NCI-H524 treated with DMSO at 0.1 percent for 48 hours (cell line): ENCODE data around the gene PXMP4.

Experiments
- DNase-seq: peaks from one replicate; lab custom pipeline; 2025; lab: John Stamatoyannopoulos, UW

The PXMP4 gene

DNA sequence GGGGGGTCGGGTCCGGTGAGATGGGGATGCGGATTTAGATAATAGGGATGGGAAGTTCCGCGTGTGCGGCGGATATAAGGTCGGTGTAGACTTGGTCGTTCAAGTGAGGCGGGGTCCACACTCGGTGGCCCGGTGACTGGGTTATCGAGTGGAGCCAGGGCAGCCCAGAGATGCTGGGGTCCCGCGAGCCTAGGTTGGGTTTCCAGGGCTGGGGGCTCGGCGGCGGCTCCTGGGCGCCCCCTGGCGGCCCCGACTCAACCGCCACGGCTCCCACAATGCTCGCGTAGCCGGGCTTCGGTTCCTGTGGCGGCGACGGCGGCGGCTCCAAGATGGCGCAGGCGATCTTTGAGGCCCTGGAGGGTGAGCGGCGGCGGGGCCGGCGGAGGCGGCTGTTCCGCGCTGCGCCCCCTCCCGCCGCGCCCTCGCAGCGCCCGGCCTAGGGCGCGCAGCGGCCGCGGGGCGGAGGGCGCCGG lies 11.6 kb upstream of the PXMP4 start, which contains the start of gene ZNF341:
ZNF341 (plus strand) TSS at position 304 of the 473 bp plus-strand sequence; CDS start at position 330, 26 bp downstream.
- DNase-seq = peak; percentile 65

GRCh38 chr20:33730946-33731692 lies 11.0 kb upstream of the PXMP4 start:
- no peak for DNase-seq

- DNase-seq = no peak
These were observed 9.0 kb upstream of the PXMP4 start for GRCh38 chr20:33729101-33729500.

GRCh38 chr20:33728463-33728862 lies 8.4 kb upstream of the PXMP4 start:
- no peak for DNase-seq

DNA sequence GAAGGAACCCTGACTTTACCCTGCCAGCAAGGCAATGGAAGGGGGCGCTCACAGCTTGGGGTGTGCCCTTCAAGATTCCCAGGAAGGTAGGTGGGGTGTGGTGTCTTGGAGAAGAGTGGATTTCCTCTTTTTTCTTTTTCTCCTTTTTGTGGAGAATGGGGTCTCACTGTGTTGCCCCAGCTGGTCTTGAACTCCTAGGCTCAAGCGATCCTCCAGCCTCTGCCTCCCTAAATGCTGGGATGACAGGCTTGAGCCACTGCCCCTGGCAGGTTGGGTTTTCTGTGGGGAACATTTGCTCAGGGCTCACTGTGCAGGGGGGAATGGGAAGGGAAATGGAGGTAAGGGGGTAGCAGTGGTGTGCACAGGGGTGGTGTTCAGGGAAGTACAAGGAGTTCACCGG lies 7.7 kb upstream of the PXMP4 start:
- no peak for DNase-seq

DNA sequence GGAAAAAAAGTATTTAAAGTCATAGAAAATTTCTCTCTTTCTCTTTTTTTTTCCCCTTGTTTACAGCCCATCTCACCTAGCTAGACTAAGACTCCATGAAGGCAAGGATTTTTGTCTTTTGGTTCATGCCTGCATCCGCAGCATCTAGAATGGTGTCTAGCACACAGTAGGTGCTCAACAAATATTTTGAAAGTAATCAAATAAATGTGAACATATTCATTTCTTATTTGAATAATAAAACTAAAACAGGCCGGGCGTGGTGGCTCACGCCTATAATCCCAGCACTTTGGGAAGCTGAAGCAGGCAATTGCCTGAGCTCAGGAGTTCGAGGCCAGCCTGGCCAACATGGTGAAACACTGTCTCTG lies 7.0 kb upstream of the PXMP4 start:
- DNase-seq = no peak

- DNase-seq = no peak
These were observed 5.6 kb upstream of the PXMP4 start for GRCh38 chr20:33725607-33726264.

DNA sequence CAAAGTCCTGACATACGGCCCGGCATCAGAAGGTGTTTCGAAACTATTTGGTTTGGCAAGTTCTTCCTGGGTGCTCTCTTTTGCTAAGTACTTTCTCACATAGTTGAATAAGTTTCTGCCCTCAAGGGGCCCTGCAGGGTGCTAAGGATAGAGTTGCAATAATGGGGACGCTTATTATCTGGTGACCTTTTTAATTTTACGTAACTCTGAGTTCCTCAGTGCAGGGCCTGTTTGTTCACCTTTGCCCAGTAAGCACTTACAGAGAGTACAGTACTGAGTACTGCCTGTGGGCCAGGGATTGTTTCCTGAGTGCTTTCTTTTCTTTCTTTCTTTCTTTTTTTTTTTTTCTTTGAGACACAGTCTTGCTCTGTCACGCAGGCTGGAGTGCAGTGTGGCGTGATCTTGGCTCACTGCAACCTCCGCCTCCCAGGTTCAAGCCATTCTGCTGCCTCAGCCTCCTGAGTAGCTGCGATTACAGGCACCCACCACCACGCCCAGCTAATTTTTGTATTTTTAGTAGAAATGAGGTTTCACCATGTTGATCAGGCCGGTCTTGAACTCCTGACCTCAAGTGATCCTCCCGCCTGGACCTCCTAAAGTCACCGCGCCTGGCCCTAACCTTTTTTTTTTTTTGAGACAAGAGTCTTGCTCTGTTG lies 4.5 kb upstream of the PXMP4 start:
- DNase-seq = no peak

DNA sequence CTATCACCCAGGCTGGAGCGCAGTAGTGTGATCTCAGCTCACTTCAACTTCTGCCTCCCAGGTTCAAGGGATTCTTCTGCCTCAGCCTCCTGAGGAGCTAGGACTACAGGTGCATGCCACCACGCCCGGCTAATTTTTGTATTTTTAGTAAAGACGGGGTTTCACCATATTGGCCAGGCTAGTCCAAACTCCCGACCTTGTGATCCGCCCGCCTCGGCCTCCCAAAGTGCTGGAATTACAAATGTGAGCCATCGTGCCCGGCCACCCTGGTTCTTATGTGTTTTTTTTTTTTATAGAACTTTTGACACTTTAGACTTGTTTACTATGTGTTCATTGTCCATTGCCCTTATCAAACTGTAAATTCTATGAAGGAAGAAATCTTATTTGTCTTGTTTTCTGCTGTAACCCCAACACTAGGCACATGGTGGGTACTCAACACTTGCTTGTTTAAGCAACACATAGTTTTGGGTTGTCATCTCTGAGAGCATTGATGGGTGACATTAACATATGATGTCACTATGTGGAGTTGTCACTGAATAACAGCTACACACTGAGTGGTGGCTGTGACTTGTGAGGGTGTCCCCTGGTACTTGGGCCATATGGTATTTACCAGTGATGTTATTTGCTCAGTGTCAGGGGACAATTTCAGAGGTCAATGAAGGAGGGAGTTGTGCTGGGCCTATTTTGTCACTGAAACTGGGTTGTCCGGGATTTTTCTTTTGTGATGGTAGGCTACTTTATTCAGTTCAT lies 1.5 kb upstream of the PXMP4 start:
- DNase-seq = no peak

- DNase-seq = no peak
These were observed 677 bp downstream of the PXMP4 start for GRCh38 chr20:33719277-33719988.

- DNase-seq = no peak
These were observed 3.6 kb downstream of the PXMP4 start for GRCh38 chr20:33716498-33716897.

- no peak for DNase-seq
These were observed 6.2 kb downstream of the PXMP4 start for GRCh38 chr20:33713865-33714367.

- DNase-seq = no peak
These were observed 8.7 kb downstream of the PXMP4 start for GRCh38 chr20:33711446-33711738.

DNA sequence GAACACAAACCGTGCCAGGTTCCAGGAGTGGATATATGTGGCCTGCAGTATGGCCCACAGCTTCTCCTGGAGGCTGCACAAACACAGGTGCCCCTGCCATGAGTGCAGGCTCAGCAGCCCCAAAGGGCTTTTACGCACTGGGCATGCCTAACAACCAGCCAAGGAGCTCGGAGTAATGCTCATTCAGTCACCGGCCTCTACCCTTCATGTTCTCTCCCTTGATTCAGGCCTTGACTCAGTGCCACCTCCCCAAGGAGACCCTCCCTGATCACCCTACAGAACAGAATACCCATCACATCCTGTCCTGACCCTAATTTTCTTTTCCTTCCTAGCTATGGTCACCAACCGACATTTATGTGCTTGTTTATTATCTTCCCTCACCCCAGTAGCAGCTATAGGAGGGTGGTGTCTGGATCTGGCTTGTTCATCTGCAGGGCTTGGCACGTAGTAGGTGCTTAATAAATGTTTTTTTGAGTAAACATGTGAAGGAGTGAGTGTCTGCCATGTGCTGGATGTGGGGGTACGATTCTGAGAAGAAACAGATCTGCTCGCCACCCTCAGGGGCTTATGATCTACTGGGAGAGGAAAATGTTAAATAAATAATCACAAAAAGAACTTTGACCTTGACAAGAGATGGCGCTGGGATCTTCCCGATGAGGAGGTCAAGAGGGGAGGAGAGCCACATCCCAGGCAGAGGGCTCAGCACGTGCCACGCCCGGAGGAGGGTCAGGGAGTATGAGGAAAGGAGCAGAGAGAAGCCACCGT lies 9.2 kb downstream of the PXMP4 start:
- DNase-seq = no peak

DNA sequence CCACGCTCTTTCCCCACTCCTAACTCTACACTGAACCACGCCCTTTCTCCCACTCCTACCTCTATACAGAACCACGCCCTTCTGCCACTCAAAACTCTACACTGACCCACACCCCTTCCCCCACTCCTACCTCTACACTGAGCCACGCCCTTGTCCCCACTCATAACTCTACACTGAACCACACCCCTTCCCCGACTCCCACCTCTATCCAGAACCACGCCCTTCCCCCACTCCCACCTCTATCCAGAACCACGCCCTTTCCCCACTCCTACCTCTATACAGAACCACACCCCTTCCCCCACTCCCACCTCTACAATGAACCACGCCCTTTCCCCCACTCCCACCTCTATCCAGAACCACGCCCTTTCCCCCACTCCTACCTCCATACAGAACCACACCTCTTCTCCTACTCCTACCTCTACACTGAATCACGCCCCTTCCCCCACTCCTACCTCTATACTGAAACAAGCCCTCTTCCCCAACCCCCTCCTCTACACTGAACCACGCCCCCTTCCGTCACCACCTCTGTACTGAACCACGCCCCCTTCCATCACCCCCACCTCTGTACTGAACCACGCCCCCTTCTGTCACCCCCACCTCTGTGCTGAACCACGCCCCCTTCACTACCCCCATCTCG lies 10.1 kb downstream of the PXMP4 start:
- DNase-seq = no peak

GRCh38 chr20:33709398-33709797 lies 10.7 kb downstream of the PXMP4 start:
- no peak for DNase-seq

GRCh38 chr20:33707668-33708067 lies 12.4 kb downstream of the PXMP4 start:
- no peak for DNase-seq

DNA sequence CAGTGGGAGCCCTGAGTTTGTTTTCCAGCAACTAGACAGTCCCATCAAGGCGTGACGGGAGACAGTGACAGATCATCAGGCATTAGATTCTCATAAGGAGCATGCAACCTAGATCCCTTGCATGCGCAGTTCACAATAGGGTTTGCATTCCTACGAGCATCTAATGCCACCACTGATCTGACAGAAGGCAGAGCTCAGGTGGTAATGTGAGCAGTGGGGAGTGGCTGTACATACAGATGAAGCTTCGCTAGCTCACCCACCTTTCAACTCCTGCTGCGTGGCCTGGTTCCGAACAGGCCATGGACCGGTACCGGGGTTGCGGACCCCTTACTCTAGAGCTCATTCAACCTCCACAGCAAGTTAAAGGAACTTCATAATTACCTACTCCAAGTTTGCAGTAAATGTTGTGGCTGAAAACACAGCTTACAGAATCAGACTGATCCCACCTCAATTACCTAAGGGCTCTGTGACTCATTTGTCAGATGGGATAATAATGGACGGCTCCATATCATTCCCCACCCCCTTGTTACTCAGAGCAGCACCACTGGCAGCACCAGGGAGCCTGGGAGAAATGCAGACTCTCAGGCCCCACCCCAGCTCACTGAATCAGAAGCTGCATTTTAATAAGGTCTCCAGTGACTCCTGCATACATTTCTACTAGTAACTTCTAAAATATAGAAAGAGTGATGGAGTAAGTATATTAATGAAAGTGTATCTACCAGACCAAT lies 15.7 kb downstream of the PXMP4 start:
- no peak for DNase-seq

GRCh38 chr20:33703498-33704137 lies 16.5 kb downstream of the PXMP4 start:
- DNase-seq = no peak
